Limb (tissue), 2 donors: Measurements from ENCODE around the gene CRYGC.
"Not testable (repeated sequence)": the region's sequence is repeated elsewhere in the genome, so short reads cannot be mapped to it uniquely, and the experiment has no call there.

Experiments used
- DNase-seq, 2 donors: peaks; one replicate each; pipeline ENCODE4 v3.0.0-alpha.2; 2016; ENCODE audit errors: extremely low spot score in 2 of 2

Gene CRYGC

GRCh38 chr2:208129744-208130711 is at the start of gene CRYGC:
Gene CRYGC, minus strand, starts transcription at chr2:208129828. Its CDS starts 36 bp downstream, at chr2:208129792.
- no peak for DNase-seq

DNA sequence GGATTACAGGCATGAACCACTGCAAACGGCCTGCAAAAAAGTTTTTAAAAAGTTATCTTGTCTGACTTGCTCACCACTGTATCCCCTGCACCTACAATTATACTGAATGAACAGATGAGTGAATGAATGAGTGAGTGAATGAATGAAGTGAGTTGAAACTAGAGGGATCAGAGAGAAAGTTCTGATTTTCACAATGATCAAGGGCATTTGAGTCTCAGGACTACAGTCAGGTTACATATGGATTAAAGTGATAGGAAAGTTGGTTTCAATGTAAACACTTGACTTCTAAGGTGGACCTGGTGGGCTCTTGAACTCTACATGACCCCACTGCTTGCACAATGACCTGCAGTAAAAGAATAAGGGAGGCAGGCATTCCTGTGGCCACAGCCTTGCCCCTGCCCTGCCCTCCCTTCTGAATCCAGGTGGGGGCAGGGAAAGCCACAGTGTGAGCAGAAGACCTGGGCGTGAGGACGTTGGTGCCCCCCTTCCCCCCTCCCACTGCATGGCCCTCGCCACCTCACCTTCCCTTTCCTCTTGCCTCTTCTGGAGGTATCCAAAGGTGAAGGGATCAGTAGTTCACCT is 49.5 kb upstream of the CRYGC start:
- no peak for DNase-seq

GRCh38 chr2:208175840-208176153 is 46.2 kb upstream of the CRYGC start:
- DNase-seq: no peak

- peak; percentile 76 to 88 for DNase-seq
Observed at GRCh38 chr2:208175069-208175839, 45.6 kb upstream of the CRYGC start.

DNA sequence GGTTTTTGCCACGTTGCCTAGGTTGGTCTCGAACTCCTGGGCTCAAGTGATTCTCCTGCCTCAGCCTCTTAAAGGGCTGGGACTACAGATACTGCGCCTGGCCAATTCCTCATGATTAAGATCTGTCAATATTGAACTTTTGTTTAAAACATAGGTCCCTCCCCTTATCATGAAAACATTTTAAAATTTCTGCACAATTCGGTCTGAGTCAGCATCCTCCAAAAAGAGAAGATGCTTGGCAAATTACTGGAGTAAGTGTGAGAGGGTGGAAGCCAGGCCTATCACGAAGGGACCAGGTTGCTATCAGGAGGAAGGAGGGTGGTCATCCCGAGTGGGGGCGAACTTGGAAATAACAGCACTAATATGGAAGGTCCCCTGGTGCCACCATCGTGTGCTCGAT is 44.5 kb upstream of the CRYGC start:
- no peak for DNase-seq

- DNase-seq: no peak
Observed at GRCh38 chr2:208172125-208172524, 42.5 kb upstream of the CRYGC start.

- DNase-seq: no peak
Observed at GRCh38 chr2:208164951-208165755, 35.5 kb upstream of the CRYGC start.

DNA sequence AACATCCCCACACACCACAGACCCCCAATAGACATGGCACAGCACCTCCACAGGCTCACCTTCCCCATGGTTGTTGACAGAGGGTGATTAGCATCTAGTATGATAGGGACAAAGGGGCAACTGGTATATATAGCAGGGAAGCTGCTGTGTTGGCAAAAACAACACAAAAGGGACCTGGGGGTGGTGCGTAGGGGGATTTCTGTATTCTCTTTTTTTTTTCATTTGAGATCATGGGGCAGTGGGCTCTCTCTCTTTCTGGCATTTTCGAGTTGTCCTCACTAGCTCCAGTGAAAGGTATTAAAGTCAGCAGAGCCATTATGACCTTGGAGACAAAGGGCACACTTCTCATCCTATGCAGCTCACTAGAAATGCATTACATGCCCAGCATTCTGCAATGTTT is 33.9 kb upstream of the CRYGC start, which contains the start of gene CRYGA:
Gene CRYGA (minus strand): TSS at position 101 of the 400 bp plus-strand sequence. CDS start 33 bp downstream, at position 68.
- DNase-seq: no peak

DNA sequence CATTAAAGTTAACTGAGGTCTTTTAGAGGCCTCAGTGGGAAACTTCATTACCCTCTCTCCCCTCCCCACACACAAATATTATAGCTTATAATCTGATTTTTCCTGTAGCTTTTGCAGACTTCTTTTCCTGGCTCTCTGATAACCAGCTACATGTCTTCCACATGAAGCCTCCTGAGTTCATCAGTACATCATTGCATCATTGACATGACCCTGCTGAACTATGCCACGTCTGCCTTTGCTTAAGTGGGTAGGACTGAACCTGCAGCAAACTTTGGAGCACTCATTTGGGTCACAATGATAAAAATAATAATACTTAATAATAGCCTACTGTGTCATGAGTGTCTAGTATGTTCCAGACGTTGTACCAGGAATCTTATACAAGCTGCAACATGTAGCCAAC is 26.8 kb upstream of the CRYGC start:
- DNase-seq: no peak

DNA sequence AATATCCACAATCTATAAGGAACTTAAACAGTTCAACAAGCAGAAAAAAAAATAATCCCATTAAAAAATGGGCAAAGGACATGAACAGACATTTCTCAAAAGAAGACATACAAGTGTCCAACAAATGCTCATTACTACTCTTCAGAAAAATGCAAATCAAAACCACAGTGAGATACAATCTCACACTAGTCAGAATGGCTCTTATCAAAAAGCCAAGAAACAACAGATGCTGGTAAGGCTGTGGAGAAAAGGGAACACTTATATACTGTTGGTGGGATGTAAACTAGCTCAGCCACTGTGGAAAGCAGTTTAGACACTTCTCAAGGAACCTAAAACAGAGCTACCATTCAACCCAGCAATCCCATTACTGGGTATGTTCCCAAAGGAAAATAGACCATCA is 23.5 kb upstream of the CRYGC start:
- DNase-seq: no peak

DNA sequence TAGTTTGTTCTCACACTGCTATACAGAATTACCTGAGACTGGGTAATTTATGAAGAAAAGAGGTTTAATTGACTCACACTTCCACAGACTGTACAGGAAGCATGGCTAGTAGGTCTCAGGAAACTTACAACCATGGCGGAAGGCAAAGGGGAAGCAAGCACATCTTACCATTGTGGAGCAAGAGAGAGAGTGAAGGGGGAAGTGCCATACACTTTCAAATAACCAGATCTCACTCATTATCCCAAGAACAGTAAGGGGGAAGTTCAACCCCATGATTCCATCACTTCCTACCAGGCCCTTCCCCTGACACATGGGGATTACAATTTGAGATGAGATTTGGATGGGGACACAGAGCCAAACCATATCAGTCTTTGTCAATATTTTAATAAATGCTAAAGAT is 21.3 kb upstream of the CRYGC start:
- no peak for DNase-seq

DNA sequence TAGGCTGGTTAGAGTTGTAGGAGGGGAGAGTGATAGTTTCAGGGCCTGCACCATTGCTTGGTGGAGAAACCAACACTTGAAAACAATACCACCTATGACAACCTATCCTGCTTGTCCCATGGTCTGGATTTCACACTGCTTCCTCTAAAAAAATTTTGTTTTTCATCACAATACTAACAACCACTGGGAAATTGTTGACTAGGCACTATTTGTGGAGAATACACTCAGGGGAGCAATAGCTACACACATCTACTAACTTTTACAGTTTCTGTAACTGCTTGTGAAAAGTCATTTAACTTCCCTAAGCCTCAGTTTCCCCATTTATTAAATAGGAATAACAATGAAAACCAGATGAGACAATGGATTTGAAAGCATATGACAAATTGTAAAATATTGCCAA is 20.5 kb upstream of the CRYGC start:
- DNase-seq: no peak

- no peak for DNase-seq
Observed at GRCh38 chr2:208148803-208149202, 19.2 kb upstream of the CRYGC start.

GRCh38 chr2:208147759-208148158 is 18.1 kb upstream of the CRYGC start:
- DNase-seq: no peak

GRCh38 chr2:208147008-208147407 is 17.4 kb upstream of the CRYGC start:
- no peak for DNase-seq

DNA sequence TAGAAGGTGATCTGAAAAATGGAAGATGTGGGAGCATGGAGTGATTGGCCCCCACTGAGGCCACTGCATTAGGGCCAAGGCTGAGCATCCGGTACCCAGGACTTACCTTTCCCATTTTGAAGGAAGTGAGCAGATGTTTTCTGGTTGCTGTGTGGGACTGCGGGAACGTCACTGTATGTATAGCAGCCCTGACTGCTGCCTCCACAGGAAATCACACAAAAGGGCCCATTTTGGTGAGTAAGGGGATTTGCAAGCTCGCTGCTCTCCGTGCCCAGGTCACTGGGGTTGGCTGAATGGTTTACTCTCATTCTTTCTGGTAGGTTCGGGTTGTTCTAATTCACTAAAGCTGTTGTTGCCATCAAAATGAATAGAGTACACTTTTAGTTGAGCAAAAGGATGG is 16.4 kb upstream of the CRYGC start, which contains the start of gene CRYGB:
Gene CRYGB (minus strand): TSS at position 153 of the 400 bp plus-strand sequence. CDS start 38 bp downstream, at position 115.
- DNase-seq: no peak

GRCh38 chr2:208142925-208143799 is 13.5 kb upstream of the CRYGC start:
- DNase-seq: no peak

- peak in 1 of 2 donors; percentile 51 for DNase-seq
Observed at GRCh38 chr2:208142240-208142924, 12.8 kb upstream of the CRYGC start.

DNA sequence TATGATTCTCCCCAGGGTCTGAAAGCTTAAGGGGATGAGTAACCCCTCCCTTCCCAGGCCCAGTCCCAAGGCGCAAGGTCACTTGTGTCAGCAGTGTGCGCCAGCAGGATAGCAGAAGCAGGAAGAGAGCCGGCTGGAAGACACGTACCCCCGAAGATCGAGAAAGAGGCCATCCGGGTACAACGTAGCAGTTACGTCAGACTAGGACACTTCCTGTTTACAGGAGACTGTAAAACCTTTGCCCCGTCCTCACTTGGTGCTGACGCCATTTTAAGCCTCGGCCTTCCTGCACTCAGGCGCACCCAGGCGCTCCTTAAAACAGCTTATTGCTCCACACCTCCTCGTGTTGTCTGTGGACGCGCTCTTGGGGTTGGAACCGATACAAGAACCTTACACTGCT is 9.8 kb upstream of the CRYGC start:
- DNase-seq: no peak

DNA sequence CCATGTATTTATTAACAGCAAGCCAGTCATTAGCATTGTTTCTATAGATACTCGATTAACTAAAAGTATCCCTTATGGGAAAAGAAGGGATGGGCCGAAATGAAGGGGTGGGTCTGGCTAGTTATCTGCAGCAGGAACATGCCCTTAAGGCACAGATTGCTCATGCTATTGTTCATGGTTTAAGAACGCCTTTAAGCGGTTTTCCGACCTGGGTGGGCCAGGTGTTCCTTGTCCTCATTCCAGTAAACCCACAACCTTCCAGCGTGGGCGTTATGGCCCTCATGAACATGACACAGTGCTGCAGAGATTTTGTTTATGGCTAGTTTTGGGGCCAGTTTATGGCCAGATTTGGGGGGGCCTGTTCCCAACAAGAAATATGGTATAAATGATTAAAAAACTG is 8.7 kb upstream of the CRYGC start:
- not testable (repeated sequence) for DNase-seq
